K562 (cell line): Measurements from ENCODE around the gene CNIH1. TPM values are rescaled to one million over a fixed set of nuclear protein-coding genes. Genes with fewer than 3 reads are reported as not detected.

Experiments
- DACH1 ChIP-seq: fragments of 450-650 bp; IDR thresholded peaks from 2 replicates; pipeline ENCODE4 v1.6.1; 2018; ENCODE audit not compliant: partially characterized antibody
- GABPA ChIP-seq: fragments of 200-800 bp; sonication (Bioruptor generic); conservative IDR thresholded peaks from 2 replicates; pipeline ENCODE4 v1.6.1; 2016; ENCODE audit warnings: low read depth, missing genetic modification characterization, missing compliant biosample characterization
- GABPB2 ChIP-seq: fragments of 250-450 bp; sonication (Bioruptor Pico); conservative IDR thresholded peaks from 2 replicates; pipeline ENCODE4 v1.5.1; 2021; ENCODE audit warnings: mild to moderate bottlenecking
- LEF1 ChIP-seq: fragments of 450-650 bp; IDR thresholded peaks from 2 replicates; pipeline ENCODE4 v1.6.1; 2016; ENCODE audit warnings: mild to moderate bottlenecking
- MTA2 ChIP-seq: fragments of 450-650 bp; IDR thresholded peaks from 2 replicates; pipeline ENCODE4 v1.6.1; 2016; ENCODE audit warnings: low read depth
- POU5F1 ChIP-seq: fragments of 150-350 bp; IDR thresholded peaks from 2 replicates; pipeline ENCODE4 v1.6.1; 2014; ENCODE audit warnings: borderline replicate concordance, low read length, low read depth, mild to moderate bottlenecking; ENCODE audit not compliant: partially characterized antibody
- PTRF ChIP-seq: fragments of 450-650 bp; IDR thresholded peaks from 2 replicates; pipeline ENCODE4 v1.6.1; 2016; ENCODE audit warnings: mild to moderate bottlenecking, missing genetic modification characterization, missing compliant biosample characterization
- YY1 ChIP-seq, 3 experiments: IDR thresholded peaks; 2 replicates each; pipeline ENCODE4 v1.6.1; 2011; ENCODE audit warnings: low read length in 2 of 3, mild to moderate bottlenecking in 2 of 3, moderate library complexity in 2 of 3, borderline replicate concordance in 1 of 3, control low read depth in 1 of 3, low read depth in 1 of 3; ENCODE audit not compliant: insufficient read depth in 3 of 3, insufficient replicate concordance in 2 of 3, control insufficient read depth in 1 of 3, insufficient read length in 1 of 3; ENCODE audit errors: extremely low read depth in 1 of 3
- ZBED1 ChIP-seq: IDR thresholded peaks from 2 replicates; pipeline ENCODE4 v1.6.1; 2014
- polyA plus RNA-seq, 8 experiments: library from polyadenylated mRNA; depleted of rRNA in 4 of 8; stranded (reverse) in 5 of 8; unstranded in 3 of 8; fragments of >200 nt; fragmentation: Nextera tagmentation in 2 of 8; fragmentation: Illumina TruSeq in 1 of 8; extraction: Ambion mirVana in 2 of 8; extraction: Trizol in 1 of 8; gene quantifications; 2 replicates each; pipeline versions ENCODE4 v1.2.1 to v1.2.3, GENCODE V29; 2011 to 2014; ENCODE audit warnings: inconsistent platforms in 1 of 8, missing spikeins in 1 of 8
- total RNA-seq, 7 experiments: library from RNA; depleted of rRNA in 6 of 7; stranded (reverse); fragments of >200 nt in 6 of 7; fragmentation: Illumina TruSeq in 2 of 7; extraction: Trizol in 2 of 7; gene quantifications; 2 replicates each; pipeline versions ENCODE4 v1.2.1 to v1.2.3, GENCODE V29; 2011 to 2021; ENCODE audit warnings: low replicate concordance in 1 of 7
- TF ChIP-seq, protein P1 (sequence below): fragments of 250-450 bp; sonication (Bioruptor Pico); IDR thresholded peaks from 2 replicates; pipeline ENCODE4 v1.4.0; 2020; ENCODE audit warnings: mild to moderate bottlenecking, moderate library complexity
- TF ChIP-seq, protein P2 (sequence below): sonication (generic); formaldehyde crosslinking; IDR thresholded peaks from 2 replicates; pipeline ENCODE4 v1.8.0; 2022; ENCODE audit warnings: mild to moderate bottlenecking, missing genetic modification reagents
- TF ChIP-seq, protein P3 (sequence below): fragments of 450-650 bp; IDR thresholded peaks from 2 replicates; pipeline ENCODE4 v1.7.1; 2018; ENCODE audit warnings: mild to moderate bottlenecking, low read depth; ENCODE audit not compliant: partially characterized antibody
- TF ChIP-seq, protein P4 (sequence below): fragments of 250-450 bp; sonication (Bioruptor Pico); IDR thresholded peaks from 2 replicates; pipeline ENCODE4 v1.9.0; 2021; ENCODE audit warnings: mild to moderate bottlenecking, inconsistent platforms
- TF ChIP-seq, protein P5 (sequence below), 3 experiments: fragments of 200-800 bp in 1 of 3; sonication (Bioruptor generic) in 1 of 3; sonication (generic) in 1 of 3; formaldehyde crosslinking in 1 of 3; IDR thresholded peaks; 2 replicates each; pipeline versions ENCODE4 v1.6.1 to v1.8.0; 2016 to 2022; ENCODE audit warnings: mild to moderate bottlenecking in 2 of 3, missing compliant biosample characterization in 2 of 3, missing genetic modification characterization in 2 of 3, missing genetic modification reagents in 1 of 3
- TF ChIP-seq, protein P6 (sequence below): fragments of 450-650 bp; IDR thresholded peaks from 2 replicates; pipeline ENCODE4 v1.6.1; 2017; ENCODE audit warnings: mild to moderate bottlenecking, moderate library complexity

The CNIH1 gene
- total and polyA plus RNA-seq, 9 of the 15 experiments (the other 6 are each of a cell fraction or from before 2014, with no cell fraction given), result 13.9 to 283 (median 77.3) TPM

DNA sequence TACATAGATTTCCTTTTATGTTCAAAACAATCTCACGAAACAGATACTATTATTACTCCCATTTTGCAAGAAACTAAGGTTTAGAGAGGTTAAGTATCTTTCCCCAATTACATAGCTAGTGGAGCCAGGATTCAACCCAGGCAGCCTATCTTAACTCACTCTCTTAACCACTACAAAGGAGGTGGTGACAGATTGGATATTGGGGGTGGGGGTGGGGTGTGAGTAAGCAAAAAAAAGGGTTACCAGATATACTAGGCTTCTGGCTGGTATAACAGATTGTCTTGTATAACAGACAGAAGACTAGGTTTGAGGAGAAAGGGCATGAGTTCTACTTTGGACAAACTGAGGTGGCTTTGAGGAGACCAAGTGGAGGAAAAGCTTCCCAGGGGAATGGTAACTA is 45.5 kb upstream of the CNIH1 start (continued):
- 0 out of 2 replicates have a peak, but pooled peaks have one; percentile 29 for TF ChIP-seq MTA2
- TF ChIP-seq, protein P1, sequence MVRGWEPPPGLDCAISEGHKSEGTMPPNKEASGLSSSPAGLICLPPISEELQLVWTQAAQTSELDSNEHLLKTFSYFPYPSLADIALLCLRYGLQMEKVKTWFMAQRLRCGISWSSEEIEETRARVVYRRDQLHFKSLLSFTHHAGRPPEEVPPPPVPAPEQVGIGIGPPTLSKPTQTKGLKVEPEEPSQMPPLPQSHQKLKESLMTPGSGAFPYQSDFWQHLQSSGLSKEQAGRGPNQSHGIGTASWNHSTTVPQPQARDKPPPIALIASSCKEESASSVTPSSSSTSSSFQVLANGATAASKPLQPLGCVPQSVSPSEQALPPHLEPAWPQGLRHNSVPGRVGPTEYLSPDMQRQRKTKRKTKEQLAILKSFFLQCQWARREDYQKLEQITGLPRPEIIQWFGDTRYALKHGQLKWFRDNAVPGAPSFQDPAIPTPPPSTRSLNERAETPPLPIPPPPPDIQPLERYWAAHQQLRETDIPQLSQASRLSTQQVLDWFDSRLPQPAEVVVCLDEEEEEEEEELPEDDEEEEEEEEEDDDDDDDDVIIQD, result no peak
- no peak for TF ChIP-seq ZBED1
- TF ChIP-seq, protein P2, sequence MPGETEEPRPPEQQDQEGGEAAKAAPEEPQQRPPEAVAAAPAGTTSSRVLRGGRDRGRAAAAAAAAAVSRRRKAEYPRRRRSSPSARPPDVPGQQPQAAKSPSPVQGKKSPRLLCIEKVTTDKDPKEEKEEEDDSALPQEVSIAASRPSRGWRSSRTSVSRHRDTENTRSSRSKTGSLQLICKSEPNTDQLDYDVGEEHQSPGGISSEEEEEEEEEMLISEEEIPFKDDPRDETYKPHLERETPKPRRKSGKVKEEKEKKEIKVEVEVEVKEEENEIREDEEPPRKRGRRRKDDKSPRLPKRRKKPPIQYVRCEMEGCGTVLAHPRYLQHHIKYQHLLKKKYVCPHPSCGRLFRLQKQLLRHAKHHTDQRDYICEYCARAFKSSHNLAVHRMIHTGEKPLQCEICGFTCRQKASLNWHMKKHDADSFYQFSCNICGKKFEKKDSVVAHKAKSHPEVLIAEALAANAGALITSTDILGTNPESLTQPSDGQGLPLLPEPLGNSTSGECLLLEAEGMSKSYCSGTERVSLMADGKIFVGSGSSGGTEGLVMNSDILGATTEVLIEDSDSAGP (CRISPR knock-in tag), result no peak
- TF ChIP-seq DACH1, result peak; percentile 14
- TF ChIP-seq, protein P3, sequence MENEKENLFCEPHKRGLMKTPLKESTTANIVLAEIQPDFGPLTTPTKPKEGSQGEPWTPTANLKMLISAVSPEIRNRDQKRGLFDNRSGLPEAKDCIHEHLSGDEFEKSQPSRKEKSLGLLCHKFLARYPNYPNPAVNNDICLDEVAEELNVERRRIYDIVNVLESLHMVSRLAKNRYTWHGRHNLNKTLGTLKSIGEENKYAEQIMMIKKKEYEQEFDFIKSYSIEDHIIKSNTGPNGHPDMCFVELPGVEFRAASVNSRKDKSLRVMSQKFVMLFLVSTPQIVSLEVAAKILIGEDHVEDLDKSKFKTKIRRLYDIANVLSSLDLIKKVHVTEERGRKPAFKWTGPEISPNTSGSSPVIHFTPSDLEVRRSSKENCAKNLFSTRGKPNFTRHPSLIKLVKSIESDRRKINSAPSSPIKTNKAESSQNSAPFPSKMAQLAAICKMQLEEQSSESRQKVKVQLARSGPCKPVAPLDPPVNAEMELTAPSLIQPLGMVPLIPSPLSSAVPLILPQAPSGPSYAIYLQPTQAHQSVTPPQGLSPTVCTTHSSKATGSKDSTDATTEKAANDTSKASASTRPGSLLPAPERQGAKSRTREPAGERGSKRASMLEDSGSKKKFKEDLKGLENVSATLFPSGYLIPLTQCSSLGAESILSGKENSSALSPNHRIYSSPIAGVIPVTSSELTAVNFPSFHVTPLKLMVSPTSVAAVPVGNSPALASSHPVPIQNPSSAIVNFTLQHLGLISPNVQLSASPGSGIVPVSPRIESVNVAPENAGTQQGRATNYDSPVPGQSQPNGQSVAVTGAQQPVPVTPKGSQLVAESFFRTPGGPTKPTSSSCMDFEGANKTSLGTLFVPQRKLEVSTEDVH, result no peak
- TF ChIP-seq GABPB2 (CRISPR knock-in tag), result no peak
- peak; percentile 100 for TF ChIP-seq LEF1
- no peak for TF ChIP-seq POU5F1
- TF ChIP-seq YY1 (IDR thresholded peaks at IDR 0.05; ENCODE audit: borderline replicate concordance in 1 of 3, control insufficient read depth in 1 of 3, extremely low read depth in 1 of 3, insufficient read depth in 3 of 3, insufficient read length in 1 of 3, insufficient replicate concordance in 2 of 3, low read depth in 1 of 3, low read length in 2 of 3), result no peak
- TF ChIP-seq GABPA (tag), result no peak
- TF ChIP-seq, protein P4, sequence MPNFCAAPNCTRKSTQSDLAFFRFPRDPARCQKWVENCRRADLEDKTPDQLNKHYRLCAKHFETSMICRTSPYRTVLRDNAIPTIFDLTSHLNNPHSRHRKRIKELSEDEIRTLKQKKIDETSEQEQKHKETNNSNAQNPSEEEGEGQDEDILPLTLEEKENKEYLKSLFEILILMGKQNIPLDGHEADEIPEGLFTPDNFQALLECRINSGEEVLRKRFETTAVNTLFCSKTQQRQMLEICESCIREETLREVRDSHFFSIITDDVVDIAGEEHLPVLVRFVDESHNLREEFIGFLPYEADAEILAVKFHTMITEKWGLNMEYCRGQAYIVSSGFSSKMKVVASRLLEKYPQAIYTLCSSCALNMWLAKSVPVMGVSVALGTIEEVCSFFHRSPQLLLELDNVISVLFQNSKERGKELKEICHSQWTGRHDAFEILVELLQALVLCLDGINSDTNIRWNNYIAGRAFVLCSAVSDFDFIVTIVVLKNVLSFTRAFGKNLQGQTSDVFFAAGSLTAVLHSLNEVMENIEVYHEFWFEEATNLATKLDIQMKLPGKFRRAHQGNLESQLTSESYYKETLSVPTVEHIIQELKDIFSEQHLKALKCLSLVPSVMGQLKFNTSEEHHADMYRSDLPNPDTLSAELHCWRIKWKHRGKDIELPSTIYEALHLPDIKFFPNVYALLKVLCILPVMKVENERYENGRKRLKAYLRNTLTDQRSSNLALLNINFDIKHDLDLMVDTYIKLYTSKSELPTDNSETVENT, result no peak
- TF ChIP-seq PTRF, result no peak
- TF ChIP-seq, protein P5, sequence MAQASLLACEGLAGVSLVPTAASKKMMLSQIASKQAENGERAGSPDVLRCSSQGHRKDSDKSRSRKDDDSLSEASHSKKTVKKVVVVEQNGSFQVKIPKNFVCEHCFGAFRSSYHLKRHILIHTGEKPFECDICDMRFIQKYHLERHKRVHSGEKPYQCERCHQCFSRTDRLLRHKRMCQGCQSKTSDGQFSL (CRISPR knock-in tag; IDR thresholded peaks at IDR 0.05), result no peak
- TF ChIP-seq, protein P5 (tag; IDR thresholded peaks at IDR 0.05), result no peak
- TF ChIP-seq, protein P6, sequence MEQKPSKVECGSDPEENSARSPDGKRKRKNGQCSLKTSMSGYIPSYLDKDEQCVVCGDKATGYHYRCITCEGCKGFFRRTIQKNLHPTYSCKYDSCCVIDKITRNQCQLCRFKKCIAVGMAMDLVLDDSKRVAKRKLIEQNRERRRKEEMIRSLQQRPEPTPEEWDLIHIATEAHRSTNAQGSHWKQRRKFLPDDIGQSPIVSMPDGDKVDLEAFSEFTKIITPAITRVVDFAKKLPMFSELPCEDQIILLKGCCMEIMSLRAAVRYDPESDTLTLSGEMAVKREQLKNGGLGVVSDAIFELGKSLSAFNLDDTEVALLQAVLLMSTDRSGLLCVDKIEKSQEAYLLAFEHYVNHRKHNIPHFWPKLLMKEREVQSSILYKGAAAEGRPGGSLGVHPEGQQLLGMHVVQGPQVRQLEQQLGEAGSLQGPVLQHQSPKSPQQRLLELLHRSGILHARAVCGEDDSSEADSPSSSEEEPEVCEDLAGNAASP, result no peak
